HepG2 (cell line): ENCODE data around the gene STX8. TPM values are rescaled to one million over a fixed set of nuclear protein-coding genes. Genes with fewer than 3 reads are reported as not detected.

Experiments
- ATAC-seq: fragments of 200-7000 bp; cut with Tn5 transposase; 3 replicates; pipeline ENCODE4 v1.9.1; 2020; ENCODE audit warnings: mild to moderate bottlenecking, moderate library complexity
- BruUV-seq: library from RNA; stranded (reverse); fragments of 400-500 nt; replicated peaks from 2 replicates; lab custom pipeline; 2021; lab: Mats Ljungman, UMichigan
- CTCF ChIA-PET: fragments of 300-600 bp; formaldehyde crosslinking; extraction: SDS; loops from one replicate; lab custom pipeline; 2021; ENCODE audit warnings: low total read pairs, inconsistent platforms, low intra/inter-chr PET ratio; lab: Yijun Ruan, JAX
- POLR2A ChIA-PET: fragments of 350-600 bp; sonication (Branson Sonifier 250); formaldehyde crosslinking; loops from one replicate; lab custom pipeline; 2020; ENCODE audit warnings: antibody characterized with exemption, inconsistent platforms; lab: Yijun Ruan, JAX
- DNase-seq: peaks from one replicate; pipeline ENCODE4 v3.0.0-alpha.2; 2015; ENCODE audit warnings: low spot score
- FAIRE-seq: peaks from 3 replicates; lab custom pipeline; 2011; peaks lifted over from hg19 to GRCh38; lab: Jason Lieb, UNC
- H2AFZ ChIP-seq: one replicate; pipeline ENCODE4 v1.6.1; 2011; ENCODE audit warnings: low read length, inconsistent platforms
- H3K27ac ChIP-seq: fragments of 300-600 bp; 3 replicates; pipeline ENCODE4 v1.8.0; 2011; ENCODE audit warnings: mixed run types, mild to moderate bottlenecking, mixed read lengths, low read length, inconsistent platforms; ENCODE audit not compliant: insufficient read depth; ENCODE audit errors: extremely low read length
- H3K27me3 ChIP-seq, 2 experiments: fragments of 200-600 bp in 1 of 2; 2 replicates in 1 of 2; 3 replicates in 1 of 2; pipeline versions ENCODE4 v1.6.0 to v1.8.0; 2011; ENCODE audit warnings: low read length in 2 of 2, mild to moderate bottlenecking in 2 of 2, moderate library complexity in 2 of 2, inconsistent platforms in 1 of 2; ENCODE audit not compliant: insufficient read depth in 2 of 2, control insufficient read depth in 1 of 2
- H3K36me3 ChIP-seq, 2 experiments: fragments of 200-600 bp in 1 of 2; replicated peaks in 1 of 2; 2 replicates in 1 of 2; 3 replicates in 1 of 2; pipeline versions ENCODE4 v1.5.1 to v1.8.0; 2011; ENCODE audit warnings: low read length in 2 of 2, inconsistent platforms in 1 of 2; ENCODE audit not compliant: insufficient read depth in 2 of 2, control insufficient read depth in 1 of 2
- H3K4me1 ChIP-seq: 2 replicates; pipeline ENCODE4 v1.5.1; 2012; ENCODE audit warnings: low read length, inconsistent platforms; ENCODE audit not compliant: insufficient read depth
- H3K4me2 ChIP-seq: 2 replicates; pipeline ENCODE4 v1.6.0; 2011; ENCODE audit warnings: low read depth, low read length, inconsistent platforms
- H3K4me3 ChIP-seq, 3 experiments: fragments of 200-600 bp in 1 of 3; sonication (generic), shearing (Covaris generic) in 1 of 3; replicated peaks in 1 of 3; 2 replicates each; pipeline ENCODE4 v1.5.1; 2011 to 2016; ENCODE audit warnings: low read length in 3 of 3, inconsistent platforms in 2 of 3, low read depth in 2 of 3, mild to moderate bottlenecking in 2 of 3, control low read depth in 1 of 3, mixed read lengths in 1 of 3; ENCODE audit not compliant: insufficient read depth in 1 of 3
- H3K79me2 ChIP-seq: one replicate; pipeline ENCODE4 v1.6.1; 2011; ENCODE audit warnings: low read length, inconsistent platforms; ENCODE audit not compliant: insufficient read depth
- H3K9ac ChIP-seq: 2 replicates; pipeline ENCODE4 v1.6.0; 2011; ENCODE audit warnings: mild to moderate bottlenecking, low read depth, low read length, inconsistent platforms; ENCODE audit not compliant: insufficient read depth
- H3K9me3 ChIP-seq: 2 replicates; pipeline ENCODE4 v1.5.1; 2012; ENCODE audit warnings: mild to moderate bottlenecking, low read length
- H4K20me1 ChIP-seq: 2 replicates; pipeline ENCODE4 v1.6.0; 2011; ENCODE audit warnings: inconsistent platforms, mild to moderate bottlenecking, low read length, moderate library complexity; ENCODE audit not compliant: insufficient read depth
- CCAR2 ChIP-seq: fragments of 200-400 bp; formaldehyde crosslinking; optimal IDR thresholded peaks from 2 replicates; pipeline ENCODE3; 2018; ENCODE audit warnings: low read depth, mild to moderate bottlenecking, low read length, moderate library complexity
- HOXA5 ChIP-seq: sonication (generic); formaldehyde crosslinking; IDR thresholded peaks from 2 replicates; pipeline ENCODE4 v1.4.0; 2020; ENCODE audit warnings: missing genetic modification reagents
- ISX ChIP-seq: sonication (generic); formaldehyde crosslinking; conservative IDR thresholded peaks from 2 replicates; pipeline ENCODE4 v1.5.0; 2020; ENCODE audit warnings: missing genetic modification reagents
- MBNL3 ChIP-seq: fragments of 250-450 bp; sonication (Bioruptor Pico); conservative IDR thresholded peaks from 2 replicates; pipeline ENCODE4 v1.8.0; 2022; ENCODE audit warnings: mild to moderate bottlenecking, inconsistent platforms
- PITX1 ChIP-seq: sonication (generic); formaldehyde crosslinking; IDR thresholded peaks from 2 replicates; pipeline ENCODE4 v1.5.1; 2020; ENCODE audit warnings: mild to moderate bottlenecking, missing genetic modification reagents
- POLR2A ChIP-seq, 2 experiments: IDR thresholded peaks; 2 replicates each; pipeline ENCODE4 v1.6.1; 2011; ENCODE audit warnings: low read depth in 2 of 2, low read length in 2 of 2, mild to moderate bottlenecking in 1 of 2, moderate library complexity in 1 of 2; ENCODE audit not compliant: insufficient read depth in 1 of 2
- PRDM10 ChIP-seq: sonication (generic); formaldehyde crosslinking; IDR thresholded peaks from 2 replicates; pipeline ENCODE4 v1.4.0; 2020; ENCODE audit warnings: low read depth, missing genetic modification reagents
- RBAK ChIP-seq: sonication (generic); formaldehyde crosslinking; IDR thresholded peaks from 2 replicates; pipeline ENCODE4 v1.5.1; 2020; ENCODE audit warnings: mild to moderate bottlenecking, missing genetic modification reagents
- RBFOX2 ChIP-seq: fragments of 200-400 bp; formaldehyde crosslinking; IDR thresholded peaks from 2 replicates; pipeline ENCODE4 v1.6.1; 2017; ENCODE audit warnings: low read depth, mild to moderate bottlenecking, low read length
- SAP130 ChIP-seq: IDR thresholded peaks from 2 replicates; pipeline ENCODE4 v1.6.1; 2016; ENCODE audit warnings: low read depth
- SRF ChIP-seq: IDR thresholded peaks from 2 replicates; pipeline ENCODE4 v1.6.1; 2011; ENCODE audit warnings: mild to moderate bottlenecking, low read depth, low read length, moderate library complexity
- ZBTB1 ChIP-seq: sonication (generic); formaldehyde crosslinking; IDR thresholded peaks from 2 replicates; pipeline ENCODE4 v1.4.0; 2020; ENCODE audit warnings: missing genetic modification reagents, borderline replicate concordance
- ZNF629 ChIP-seq: sonication (generic); formaldehyde crosslinking; conservative IDR thresholded peaks from 2 replicates; pipeline ENCODE4 v1.5.0; 2020; ENCODE audit warnings: missing genetic modification reagents
- ZNF761 ChIP-seq: sonication (generic); formaldehyde crosslinking; conservative IDR thresholded peaks from 2 replicates; pipeline ENCODE4 v1.4.0; 2020; ENCODE audit warnings: mild to moderate bottlenecking, missing genetic modification reagents
- ZNF879 ChIP-seq: sonication (generic); formaldehyde crosslinking; IDR thresholded peaks from 2 replicates; pipeline ENCODE4 v1.8.1; 2023; ENCODE audit warnings: missing genetic modification reagents
- ZSCAN29 ChIP-seq: sonication (generic); formaldehyde crosslinking; conservative IDR thresholded peaks from 2 replicates; pipeline ENCODE4 v1.4.0; 2020; ENCODE audit warnings: mild to moderate bottlenecking, missing genetic modification reagents
- WGBS: methylation state at CpG from one replicate; pipeline ENCODE4 v1.1.6; 2017; ENCODE audit warnings: low lambda C conversion rate; 5-methylcytosine and 5-hydroxymethylcytosine counted together
- in situ Hi-C: cut with HindIII; loops from 2 replicates; pipeline ENCODE4 v1.10.0; 2017; ENCODE audit warnings: low pct_unique_long_range_greater_than_20kb; ENCODE audit not compliant: extremely low pct_ligation_motif_present
- intact Hi-C: fragments of 100-400 bp; cut with micrococcal nuclease; formaldehyde crosslinking; loops from one replicate; pipeline ENCODE4 v1.10.0; 2022; ENCODE audit not compliant: unreplicated experiment
- polyA plus RNA-seq, 8 experiments: library from polyadenylated mRNA; depleted of rRNA in 3 of 8; stranded (reverse) in 7 of 8; unstranded in 1 of 8; fragments of >200 nt; fragmentation: Illumina TruSeq in 4 of 8; extraction: Trizol in 4 of 8; gene quantifications; 2 replicates each; pipeline versions ENCODE4 v1.2.1 to v1.2.3, GENCODE V29; 2011 to 2016; ENCODE audit warnings: low read depth in 4 of 8, missing spikeins in 1 of 8, mixed read lengths in 1 of 8; ENCODE audit not compliant: insufficient read depth in 1 of 8
- total RNA-seq, 5 experiments: library from RNA; depleted of rRNA; stranded (reverse); fragments of >200 nt; fragmentation: Illumina TruSeq; extraction: Trizol; gene quantifications; 2 replicates each; pipeline ENCODE4 v1.2.3, GENCODE V29; 2016; ENCODE audit warnings: low read depth in 1 of 5
- TF ChIP-seq, protein P1 (sequence below): sonication (generic); formaldehyde crosslinking; IDR thresholded peaks from 2 replicates; pipeline ENCODE4 v1.9.0; 2021; ENCODE audit warnings: missing genetic modification reagents, borderline replicate concordance

STX8 gene
- total and polyA plus RNA-seq, 2 of the 13 experiments (the other 11 are each of a cell fraction or from before 2014, with no cell fraction given), result 36.4 to 53.6 TPM

DNA sequence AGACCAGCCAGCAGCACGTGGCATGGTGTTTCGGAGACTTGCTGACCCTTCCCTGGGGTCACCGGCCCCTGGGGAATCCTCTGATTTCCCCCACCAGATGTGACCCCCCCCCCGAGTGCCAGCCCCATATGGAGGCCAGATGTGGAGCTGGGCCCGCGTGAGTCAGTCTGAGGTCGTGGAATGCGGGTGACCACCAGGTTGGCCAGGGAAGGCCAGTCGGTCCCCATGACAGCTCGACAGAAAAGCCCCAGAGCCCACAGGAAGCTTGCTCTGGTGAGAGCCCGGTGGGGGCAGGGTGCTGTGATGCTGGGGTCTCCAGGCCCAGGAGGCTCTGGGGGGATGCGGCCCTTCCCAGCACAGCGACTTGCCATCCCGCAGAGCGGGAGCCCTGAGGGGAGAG, 345.3 kb downstream of the STX8 start:
- POLR2A ChIA-PET, result no interaction called here
- Histone ChIP-seq H3K4me2 (no peak overlapping the region), H3K36me3 (no peaks in the 10 kb centered on the region), H3K27ac (no peak overlapping the region), H4K20me1 (no peaks in the 10 kb centered on the region), H2AFZ (no peak overlapping the region), H3K4me3 (no peak overlapping the region), H3K9me3 (no peaks in the 10 kb centered on the region), H3K27me3 (peaks cover 4 to 64% of the 10 kb centered on the region in 2 experiments; a peak in 4 of 5 replicates), H3K79me2 (no peaks in the 10 kb centered on the region), H3K9ac (no peak overlapping the region), H3K4me1 (no peaks in the 10 kb centered on the region)
- in situ Hi-C loops, result no loop called here
- DNase-seq (no peak), ATAC-seq (no peak), FAIRE-seq (no peak)
- 38% methylated on average over 2 of the region's 15 CpGs for WGBS
- CTCF ChIA-PET, result no interaction called here
- no TSS peak for BruUV-seq
- intact Hi-C loops, result no loop called here
- no peak for TF ChIP-seq ZSCAN29 (CRISPR knock-in tag)
- TF ChIP-seq CCAR2, result no peak
- TF ChIP-seq ZBTB1 (CRISPR knock-in tag), result no peak
- TF ChIP-seq, protein P1, sequence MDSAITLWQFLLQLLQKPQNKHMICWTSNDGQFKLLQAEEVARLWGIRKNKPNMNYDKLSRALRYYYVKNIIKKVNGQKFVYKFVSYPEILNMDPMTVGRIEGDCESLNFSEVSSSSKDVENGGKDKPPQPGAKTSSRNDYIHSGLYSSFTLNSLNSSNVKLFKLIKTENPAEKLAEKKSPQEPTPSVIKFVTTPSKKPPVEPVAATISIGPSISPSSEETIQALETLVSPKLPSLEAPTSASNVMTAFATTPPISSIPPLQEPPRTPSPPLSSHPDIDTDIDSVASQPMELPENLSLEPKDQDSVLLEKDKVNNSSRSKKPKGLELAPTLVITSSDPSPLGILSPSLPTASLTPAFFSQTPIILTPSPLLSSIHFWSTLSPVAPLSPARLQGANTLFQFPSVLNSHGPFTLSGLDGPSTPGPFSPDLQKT (CRISPR knock-in tag), result no peak
- no peak for TF ChIP-seq MBNL3 (CRISPR knock-in tag)
- no peak for TF ChIP-seq ISX (CRISPR knock-in tag)
- TF ChIP-seq PRDM10 (CRISPR knock-in tag), result no peak
- no peak for TF ChIP-seq PITX1
- TF ChIP-seq SAP130 (CRISPR knock-in tag), result no peak
- no peak for TF ChIP-seq ZNF761 (CRISPR knock-in tag)
- no peak for TF ChIP-seq POLR2A (IDR thresholded peaks at IDR 0.05; ENCODE audit: insufficient read depth in 1 of 2, low read depth in 2 of 2, low read length in 2 of 2)
- TF ChIP-seq RBFOX2, result no peak
- TF ChIP-seq ZNF629, result no peak
- TF ChIP-seq RBAK (CRISPR knock-in tag), result no peak
- TF ChIP-seq SRF, result no peak
- no peak for TF ChIP-seq HOXA5 (CRISPR knock-in tag)
- no peak for TF ChIP-seq ZNF879 (CRISPR knock-in tag)
